ENCODE data around the gene LYPLAL1.

The LYPLAL1 gene

DNA sequence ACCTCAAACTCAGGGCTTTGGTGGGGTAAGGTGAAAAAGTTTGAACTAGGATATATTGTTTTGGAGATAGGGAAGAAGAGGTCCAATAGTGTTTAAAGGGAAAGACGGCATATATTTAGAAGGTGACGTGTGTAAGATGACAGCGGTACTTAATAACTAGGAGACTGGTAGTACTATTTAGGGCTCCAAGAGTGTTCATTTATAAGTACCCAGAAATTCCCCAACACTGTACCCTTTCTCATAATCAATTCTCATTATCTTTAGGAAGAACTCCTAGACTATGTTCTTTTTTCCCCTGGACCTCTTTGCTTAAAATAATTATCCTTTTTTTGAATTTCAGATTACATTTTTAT lies 1.5 kb downstream of the LYPLAL1 start:
- H3K27ac ChIP-seq = no peak overlapping the region

GRCh38 chr1:219176168-219176567 lies 2.5 kb downstream of the LYPLAL1 start:
- no peaks in the 10 kb centered on the region for H3K27me3 ChIP-seq (ENCODE audit: insufficient read depth, low read depth, severe bottlenecking)

More for the DNA sequence above, 1.5 kb downstream of the LYPLAL1 start:
- Histone ChIP-seq H3K36me3 (no peaks in the 10 kb centered on the region; the same call in none of the 2 replicates), H3K27me3 (ENCODE audit: insufficient read depth, low read depth, severe bottlenecking) (no peaks in the 10 kb centered on the region), H3K9me3 (ENCODE audit: severe bottlenecking) (no peaks in the 10 kb centered on the region), H3K4me3 (ENCODE audit: low read depth, low read length) (no peak overlapping the region)
- no peak for DNase-seq
- TF ChIP-seq CTCF (IDR thresholded peaks at IDR 0.05; ENCODE audit: low read depth, low read length) = no peak

DNA sequence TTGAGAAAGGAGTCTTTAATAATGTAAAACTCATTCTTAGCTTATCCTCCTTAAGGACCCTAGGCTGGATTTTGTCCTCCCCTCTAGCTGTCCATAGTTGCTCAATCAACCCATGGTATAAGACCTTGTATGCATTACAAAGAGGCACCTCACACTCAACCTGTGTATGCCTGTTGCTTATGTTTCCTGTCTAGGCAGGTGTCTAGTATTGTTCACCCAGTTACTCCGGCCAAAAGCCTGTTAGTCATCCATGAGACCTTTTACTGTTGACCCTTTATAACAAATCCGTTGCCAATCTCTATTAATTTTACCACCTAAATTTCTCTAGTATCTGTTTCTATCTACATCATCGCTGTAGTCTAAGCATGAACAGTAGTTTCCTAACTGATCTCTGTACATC lies 3.7 kb downstream of the LYPLAL1 start:
- H3K9me3 ChIP-seq (ENCODE audit: severe bottlenecking) = no peaks in the 10 kb centered on the region
- H3K36me3 ChIP-seq = peaks cover 14% of the 10 kb centered on the region
- H3K4me3 ChIP-seq (ENCODE audit: low read depth, low read length) = no peak overlapping the region
- TF ChIP-seq CTCF (IDR thresholded peaks at IDR 0.05; ENCODE audit: low read depth, low read length) = no peak
- no peak overlapping the region for H3K27ac ChIP-seq
- DNase-seq = no peak
- no peaks in the 10 kb centered on the region for H3K27me3 ChIP-seq (ENCODE audit: insufficient read depth, low read depth, severe bottlenecking)

More at GRCh38 chr1:219176168-219176567, 2.5 kb downstream of the LYPLAL1 start:
- H3K27ac ChIP-seq = no peak overlapping the region
- no peak overlapping the region for H3K4me3 ChIP-seq (ENCODE audit: low read depth, low read length)
- TF ChIP-seq CTCF (IDR thresholded peaks at IDR 0.05; ENCODE audit: low read depth, low read length) = no peak
- DNase-seq = no peak
- H3K9me3 ChIP-seq (ENCODE audit: severe bottlenecking) = no peaks in the 10 kb centered on the region
- H3K36me3 ChIP-seq = peaks cover 4% of the 10 kb centered on the region

- Histone ChIP-seq H3K4me3 (ENCODE audit: low read depth, low read length) (no peak overlapping the region), H3K27me3 (ENCODE audit: insufficient read depth, low read depth, severe bottlenecking) (no peaks in the 10 kb centered on the region), H3K27ac (no peak overlapping the region), H3K9me3 (ENCODE audit: severe bottlenecking) (no peaks in the 10 kb centered on the region), H3K36me3 (peaks cover 14% of the 10 kb centered on the region)
- no peak for DNase-seq
- TF ChIP-seq CTCF (IDR thresholded peaks at IDR 0.05; ENCODE audit: low read depth, low read length) = no peak
Measured at GRCh38 chr1:219177940-219178339, 4.3 kb downstream of the LYPLAL1 start.

DNA sequence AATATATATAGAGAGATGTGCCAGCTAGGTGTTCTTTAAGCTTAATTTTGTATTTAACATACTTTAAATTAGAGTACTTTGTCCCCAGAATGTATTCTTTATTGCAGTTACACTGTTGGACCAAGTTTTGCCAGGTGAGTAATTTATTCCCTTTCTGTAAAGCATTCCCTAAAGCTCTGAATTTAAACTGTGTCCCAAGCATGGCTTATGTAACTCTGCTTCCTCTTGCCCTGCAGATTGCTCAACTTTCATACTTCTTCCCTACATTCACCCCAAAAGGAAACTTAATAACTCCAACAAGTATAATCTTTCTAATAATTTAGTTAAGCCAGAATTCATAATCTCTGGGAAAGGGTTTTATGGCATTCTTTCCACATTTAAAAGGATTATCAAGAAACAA lies 5.6 kb downstream of the LYPLAL1 start:
- H3K9me3 ChIP-seq (ENCODE audit: severe bottlenecking) = no peaks in the 10 kb centered on the region
- no peak for DNase-seq
- H3K36me3 ChIP-seq = peaks cover 14% of the 10 kb centered on the region

More for the DNA sequence above, 5.6 kb downstream of the LYPLAL1 start:
- Histone ChIP-seq H3K27me3 (ENCODE audit: insufficient read depth, low read depth, severe bottlenecking) (no peaks in the 10 kb centered on the region), H3K4me3 (ENCODE audit: low read depth, low read length) (no peak overlapping the region), H3K27ac (no peak overlapping the region)
- no peak for TF ChIP-seq CTCF (IDR thresholded peaks at IDR 0.05; ENCODE audit: low read depth, low read length)

All from WERI-Rb-1 (cell line).